Eye (tissue), 1 donor: ENCODE data around the gene MSANTD1.
"Not testable (repeated sequence)": the region's sequence is repeated elsewhere in the genome, so short reads cannot be mapped to it uniquely, and the experiment has no call there.

Experiments used
- DNase-seq: peaks from one replicate; pipeline ENCODE4 v3.0.0-alpha.2; 2015

MSANTD1 gene

GRCh38 chr4:3291969-3292570, 43.1 kb downstream of the MSANTD1 start:
- DNase-seq: peak; percentile 77

GRCh38 chr4:3292571-3293400, 43.8 kb downstream of the MSANTD1 start, which contains the start of gene RGS12:
TSS of gene RGS12 (plus strand) at chr4:3293021. CDS start at chr4:3316171, 23,150 bp downstream.
- DNase-seq: peak; percentile 97

GRCh38 chr4:3293401-3294391, 44.7 kb downstream of the MSANTD1 start:
- peak; percentile 67 for DNase-seq

GRCh38 chr4:3294401-3295241, 45.7 kb downstream of the MSANTD1 start:
- DNase-seq: peak; percentile 51

- no peak for DNase-seq
Measured at GRCh38 chr4:3295837-3296624, 47.1 kb downstream of the MSANTD1 start.

- DNase-seq: no peak
Measured at GRCh38 chr4:3296651-3297050, 47.7 kb downstream of the MSANTD1 start.

- DNase-seq: no peak
Measured at GRCh38 chr4:3297066-3297859, 48.3 kb downstream of the MSANTD1 start.

GRCh38 chr4:3299122-3299975, 50.4 kb downstream of the MSANTD1 start:
- DNase-seq: no peak

GRCh38 chr4:3299976-3300671, 51.2 kb downstream of the MSANTD1 start:
- DNase-seq: no peak

GRCh38 chr4:3300882-3301281, 51.9 kb downstream of the MSANTD1 start:
- not testable (repeated sequence) for DNase-seq

- DNase-seq: no peak
Measured at GRCh38 chr4:3301450-3302172, 52.7 kb downstream of the MSANTD1 start.

GRCh38 chr4:3302173-3302785, 53.3 kb downstream of the MSANTD1 start:
- DNase-seq: no peak

GRCh38 chr4:3302786-3303564, 54.0 kb downstream of the MSANTD1 start:
- DNase-seq: no peak

GRCh38 chr4:3303565-3303824, 54.5 kb downstream of the MSANTD1 start:
- no peak for DNase-seq

GRCh38 chr4:3303923-3304710, 55.2 kb downstream of the MSANTD1 start:
- DNase-seq: no peak
